Liver (tissue), 9 donors: ENCODE data around the gene SMYD3. TPM values are rescaled to one million over a fixed set of nuclear protein-coding genes. Genes with fewer than 3 reads are reported as not detected.

ENCODE experiments used
- DNase-seq: peaks from one replicate; pipeline ENCODE4 v3.0.0-alpha.2; 2017; ENCODE audit warnings: low spot score
- H3K27ac ChIP-seq, 2 donors: one replicate each; pipeline ENCODE4 v1.7.0; 2013; ENCODE audit warnings: inconsistent platforms in 2 of 2, low read length in 2 of 2, control low read depth in 1 of 2, low read depth in 1 of 2, mild to moderate bottlenecking in 1 of 2
- H3K27me3 ChIP-seq, 4 donors: one replicate each; pipeline versions ENCODE4 v1.6.1 to v1.7.0; 2013; ENCODE audit warnings: low read length in 3 of 4, inconsistent platforms in 1 of 4, mild to moderate bottlenecking in 1 of 4, moderate library complexity in 1 of 4; ENCODE audit not compliant: control insufficient read depth in 4 of 4, insufficient read depth in 4 of 4
- H3K36me3 ChIP-seq, 4 donors: one replicate each; pipeline versions ENCODE4 v1.6.1 to v1.7.0; 2013; ENCODE audit warnings: low read length in 3 of 4, mild to moderate bottlenecking in 3 of 4, low read depth in 1 of 4, moderate library complexity in 1 of 4; ENCODE audit not compliant: control insufficient read depth in 4 of 4, insufficient read depth in 3 of 4
- H3K4me1 ChIP-seq, 4 donors: one replicate each; pipeline versions ENCODE4 v1.6.1 to v1.7.0; 2013; ENCODE audit warnings: low read length in 3 of 4, mild to moderate bottlenecking in 3 of 4, moderate library complexity in 1 of 4; ENCODE audit not compliant: control insufficient read depth in 4 of 4, insufficient read depth in 4 of 4
- H3K4me3 ChIP-seq, 3 donors: one replicate each; pipeline versions ENCODE4 v1.6.1 to v1.7.0; 2013; ENCODE audit warnings: low read length in 3 of 3, control low read depth in 1 of 3, low read depth in 1 of 3, mild to moderate bottlenecking in 1 of 3
- H3K9ac ChIP-seq, 2 donors: one replicate each; pipeline ENCODE4 v1.7.0; 2013; ENCODE audit warnings: low read length in 2 of 2, mild to moderate bottlenecking in 2 of 2, moderate library complexity in 2 of 2, control low read depth in 1 of 2, low read depth in 1 of 2
- H3K9me3 ChIP-seq, 4 donors: one replicate each; pipeline versions ENCODE4 v1.6.1 to v1.7.0; 2013; ENCODE audit warnings: low read length in 3 of 4; ENCODE audit not compliant: control insufficient read depth in 4 of 4
- CTCF ChIP-seq: fragments of 150-350 bp; IDR thresholded peaks from 2 replicates; pipeline ENCODE4 v1.5.1; 2017; ENCODE audit warnings: improper control_type of control experiment, low read depth, low read length; ENCODE audit not compliant: missing input control
- EGR1 ChIP-seq, 2 donors: IDR thresholded peaks; 2 replicates each; pipeline ENCODE4 v1.6.1; 2016 to 2018; ENCODE audit warnings: antibody characterized with exemption in 2 of 2, low read depth in 2 of 2
- FOXA1 ChIP-seq: IDR thresholded peaks from 2 replicates; pipeline ENCODE4 v1.6.1; 2016; ENCODE audit warnings: antibody characterized with exemption
- FOXA2 ChIP-seq: IDR thresholded peaks from 2 replicates; pipeline ENCODE4 v1.6.1; 2016; ENCODE audit warnings: antibody characterized with exemption
- GABPA ChIP-seq, 2 donors: IDR thresholded peaks in 1 of 2; conservative IDR thresholded peaks in 1 of 2; 2 replicates each; pipeline ENCODE4 v1.6.1; 2016; ENCODE audit warnings: antibody characterized with exemption in 2 of 2, mild to moderate bottlenecking in 1 of 2, moderate library complexity in 1 of 2
- HNF4A ChIP-seq, 2 donors: conservative IDR thresholded peaks; 2 replicates each; pipeline ENCODE4 v1.6.1; 2016; ENCODE audit warnings: antibody characterized with exemption in 2 of 2, mild to moderate bottlenecking in 2 of 2
- HNF4G ChIP-seq: IDR thresholded peaks from 2 replicates; pipeline ENCODE4 v1.6.1; 2016; ENCODE audit warnings: antibody characterized with exemption
- JUND ChIP-seq, 2 donors: IDR thresholded peaks; 2 replicates each; pipeline ENCODE4 v1.6.1; 2016; ENCODE audit warnings: antibody characterized with exemption in 2 of 2
- NR2F2 ChIP-seq: IDR thresholded peaks from 2 replicates; pipeline ENCODE4 v1.6.1; 2016; ENCODE audit warnings: antibody characterized with exemption
- RAD21 ChIP-seq, 2 donors: IDR thresholded peaks; 2 replicates each; pipeline ENCODE4 v1.6.1; 2016; ENCODE audit warnings: antibody characterized with exemption in 2 of 2, mild to moderate bottlenecking in 2 of 2
- REST ChIP-seq: IDR thresholded peaks from 2 replicates; pipeline ENCODE4 v1.6.1; 2016; ENCODE audit warnings: antibody characterized with exemption, mild to moderate bottlenecking
- RXRA ChIP-seq, 2 donors: IDR thresholded peaks; 2 replicates each; pipeline ENCODE4 v1.6.1; 2017 to 2018; ENCODE audit warnings: antibody characterized with exemption in 2 of 2, mild to moderate bottlenecking in 1 of 2
- SP1 ChIP-seq: IDR thresholded peaks from 2 replicates; pipeline ENCODE4 v1.6.1; 2018; ENCODE audit warnings: antibody characterized with exemption, mild to moderate bottlenecking
- TAF1 ChIP-seq: conservative IDR thresholded peaks from 2 replicates; pipeline ENCODE4 v1.6.1; 2016; ENCODE audit warnings: antibody characterized with exemption, mild to moderate bottlenecking
- YY1 ChIP-seq: IDR thresholded peaks from 2 replicates; pipeline ENCODE4 v1.6.1; 2016; ENCODE audit warnings: antibody characterized with exemption, mild to moderate bottlenecking
- ZBTB33 ChIP-seq: IDR thresholded peaks from 2 replicates; pipeline ENCODE4 v1.6.1; 2016; ENCODE audit warnings: antibody characterized with exemption
- WGBS: extraction: QIAGEN DNeasy Blood & Tissue Kit; methylation state at CpG from one replicate; pipeline ENCODE4 v1.1.7; 2013; 5-methylcytosine and 5-hydroxymethylcytosine counted together
- polyA plus RNA-seq, 2 donors: library from polyadenylated mRNA; stranded (reverse) in 1 of 2; unstranded in 1 of 2; fragments of 200-250 nt in 1 of 2; fragments of >200 nt in 1 of 2; fragmentation: Nextera tagmentation in 1 of 2; extraction: Ambion mirVana in 1 of 2; gene quantifications; one replicate each; pipeline versions ENCODE4 v1.2.1 to v1.2.3, GENCODE V29; 2013 to 2015
- total RNA-seq, 2 donors: library from RNA; depleted of rRNA; stranded (reverse); fragments of >200 nt; gene quantifications; one replicate each; pipeline ENCODE4 v1.2.3, GENCODE V29; 2014
- TF ChIP-seq, protein P1 (sequence below): IDR thresholded peaks from 2 replicates; pipeline ENCODE4 v1.6.1; 2016; ENCODE audit warnings: antibody characterized with exemption
- TF ChIP-seq, protein P2 (sequence below): IDR thresholded peaks from 2 replicates; pipeline ENCODE4 v1.6.1; 2016; ENCODE audit warnings: antibody characterized with exemption
- donor health status: healthy.
- donor health status: healthy.
- donor health status: healthy.
- donor health status: healthy.
- donor health status: healthy.

Gene SMYD3
- total and polyA plus RNA-seq, 4 donors = 3.1 to 9.1 (median 8.0) TPM

DNA sequence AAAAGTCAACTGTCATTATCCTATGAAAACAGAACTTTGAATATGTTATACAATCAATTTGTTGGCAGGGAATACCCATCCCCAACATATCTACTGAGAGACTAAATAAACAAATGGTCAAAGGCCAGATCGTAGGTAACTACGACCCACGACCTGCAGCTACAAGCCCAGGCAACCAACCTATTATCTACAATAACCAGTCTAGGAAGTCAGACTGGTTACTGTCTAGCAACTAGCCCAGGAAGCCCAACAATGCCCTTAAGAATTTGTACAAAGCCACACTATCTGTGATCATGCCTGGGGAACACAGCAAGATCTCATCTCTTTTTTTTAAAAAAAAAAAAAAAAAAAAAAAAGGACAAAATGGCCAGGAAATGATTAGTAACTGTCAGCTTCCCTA, 58.7 kb downstream of the SMYD3 start:
- Histone ChIP-seq H3K9ac (no peak overlapping the region), H3K4me1 (no peaks in the 10 kb centered on the region), H3K9me3 (peaks cover 0 to 3% (median 0%) of the 10 kb centered on the region in 4 donors), H3K27ac (no peak overlapping the region), H3K4me3 (no peak overlapping the region), H3K36me3 (no peaks in the 10 kb centered on the region), H3K27me3 (no peaks in the 10 kb centered on the region)
- DNase-seq = no peak
- TF ChIP-seq GABPA (IDR thresholded peaks at IDR 0.05 in 1 of 2, conservative IDR thresholded peaks at IDR 0.05 in 1 of 2) = no peak
- no peak for TF ChIP-seq RAD21 (IDR thresholded peaks at IDR 0.05)
- no peak for TF ChIP-seq RXRA (IDR thresholded peaks at IDR 0.05)
- TF ChIP-seq CTCF = no peak
- no peak for TF ChIP-seq JUND (IDR thresholded peaks at IDR 0.05)
- no peak for TF ChIP-seq FOXA2
- TF ChIP-seq NR2F2 = no peak
- TF ChIP-seq EGR1 (IDR thresholded peaks at IDR 0.05; ENCODE audit: low read depth in 2 of 2) = no peak
- TF ChIP-seq, protein P1, sequence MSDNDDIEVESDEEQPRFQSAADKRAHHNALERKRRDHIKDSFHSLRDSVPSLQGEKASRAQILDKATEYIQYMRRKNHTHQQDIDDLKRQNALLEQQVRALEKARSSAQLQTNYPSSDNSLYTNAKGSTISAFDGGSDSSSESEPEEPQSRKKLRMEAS = no peak
- TF ChIP-seq REST = no peak
- TF ChIP-seq HNF4A (conservative IDR thresholded peaks at IDR 0.05) = no peak
- TF ChIP-seq SP1 = no peak
- no peak for TF ChIP-seq YY1
- no peak for TF ChIP-seq HNF4G
- TF ChIP-seq ZBTB33 = no peak
- no peak for TF ChIP-seq TAF1
- TF ChIP-seq, protein P2, sequence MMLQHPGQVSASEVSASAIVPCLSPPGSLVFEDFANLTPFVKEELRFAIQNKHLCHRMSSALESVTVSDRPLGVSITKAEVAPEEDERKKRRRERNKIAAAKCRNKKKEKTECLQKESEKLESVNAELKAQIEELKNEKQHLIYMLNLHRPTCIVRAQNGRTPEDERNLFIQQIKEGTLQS = no peak
- no peak for TF ChIP-seq FOXA1
- 57% methylated on average over 3 of the region's 3 CpGs for WGBS
